ENCODE results near the gene SLC12A9.

Gene SLC12A9

GRCh38 chr7:100873599-100874299 lies 21.2 kb downstream of the SLC12A9 start:
- peaks cover 60 to 67% of the 10 kb centered on the region in 2 experiments for H3K36me3 ChIP-seq (ENCODE audit: control insufficient read depth in 1 of 2, insufficient read depth in 2 of 2, low read depth in 1 of 2, low read length in 2 of 2)
- peak overlapping the region; percentile 17 for H2AK5ac ChIP-seq (ENCODE audit: low read length, severe bottlenecking)
- no peak overlapping the region for H3K18ac ChIP-seq (ENCODE audit: low read depth in 1 of 2, low read length in 2 of 2)
- DNase-seq: no peak
- H2BK5ac ChIP-seq (ENCODE audit: low read depth, low read length, poor library complexity, severe bottlenecking): no peak overlapping the region
- WGBS: 99% methylated on average over 10 of the region's 10 CpGs
- no peak overlapping the region for H3K23ac ChIP-seq (ENCODE audit: low read length in 2 of 2)
- H3K9ac ChIP-seq (ENCODE audit: low read length): peak overlapping the region; percentile 94
- H3K14ac ChIP-seq (ENCODE audit: low read length in 2 of 2): no peak overlapping the region
- no peak overlapping the region for H2BK12ac ChIP-seq (ENCODE audit: low read length in 2 of 2)
- no peaks in the 10 kb centered on the region for H3K27me3 ChIP-seq (ENCODE audit: control insufficient read depth in 1 of 2, insufficient read depth in 1 of 2, low read length in 2 of 2)
- H4K8ac ChIP-seq (ENCODE audit: low read length): peak overlapping the region; percentile 100
- H3K9me3 ChIP-seq (ENCODE audit: control insufficient read depth, low read length): no peaks in the 10 kb centered on the region
- H2BK120ac ChIP-seq (ENCODE audit: low read depth, low read length): no peak overlapping the region
- peaks cover 32% of the 10 kb centered on the region for H3K4me1 ChIP-seq (ENCODE audit: control insufficient read depth, insufficient read depth, low read depth, low read length)
- no peak overlapping the region for H2AFZ ChIP-seq (ENCODE audit: low read depth, low read length)
- no peak overlapping the region for H2BK15ac ChIP-seq (ENCODE audit: low read depth, poor library complexity, severe bottlenecking)
- H4K91ac ChIP-seq (ENCODE audit: low read length): no peak overlapping the region
- H3K4me3 ChIP-seq (ENCODE audit: insufficient read depth in 1 of 2, low read depth in 1 of 2, low read length in 2 of 2): peak overlapping the region in 1 of 2 experiments; percentile 100
- H3K4me2 ChIP-seq (ENCODE audit: low read length, poor library complexity, severe bottlenecking): peak overlapping the region; percentile 85
- H3K4ac ChIP-seq (ENCODE audit: low read depth in 1 of 2, low read length in 2 of 2): peak overlapping the region in 1 of 2 experiments; percentile 86
- peaks cover 15% of the 10 kb centered on the region for H3K79me1 ChIP-seq (replicated peaks; ENCODE audit: low read length, poor library complexity, severe bottlenecking)
- peak overlapping the region; percentile 19 for H3K27ac ChIP-seq (ENCODE audit: low read length, poor library complexity, severe bottlenecking)

- Histone ChIP-seq H3K9me3 (ENCODE audit: control insufficient read depth, low read length) (no peaks in the 10 kb centered on the region), H3K18ac (ENCODE audit: low read depth in 1 of 2, low read length in 2 of 2) (peak overlapping the region in 1 of 2 experiments; percentile 99), H3K4ac (ENCODE audit: low read depth in 1 of 2, low read length in 2 of 2) (peak overlapping the region; percentile 86 to 95), H3K23ac (ENCODE audit: low read length in 2 of 2) (no peak overlapping the region), H2AK5ac (ENCODE audit: low read length, severe bottlenecking) (peak overlapping the region; percentile 17), H3K79me1 (replicated peaks; ENCODE audit: low read length, poor library complexity, severe bottlenecking) (peaks cover 15% of the 10 kb centered on the region), H3K36me3 (ENCODE audit: control insufficient read depth in 1 of 2, insufficient read depth in 2 of 2, low read depth in 1 of 2, low read length in 2 of 2) (peaks cover 60 to 72% of the 10 kb centered on the region in 2 experiments), H3K27ac (ENCODE audit: low read length, poor library complexity, severe bottlenecking) (peak overlapping the region; percentile 97), H4K8ac (ENCODE audit: low read length) (peak overlapping the region; percentile 100), H3K27me3 (ENCODE audit: control insufficient read depth in 1 of 2, insufficient read depth in 1 of 2, low read length in 2 of 2) (no peaks in the 10 kb centered on the region), H2BK12ac (ENCODE audit: low read length in 2 of 2) (no peak overlapping the region), H3K14ac (ENCODE audit: low read length in 2 of 2) (no peak overlapping the region), H2BK15ac (ENCODE audit: low read depth, poor library complexity, severe bottlenecking) (no peak overlapping the region), H3K4me3 (ENCODE audit: insufficient read depth in 1 of 2, low read depth in 1 of 2, low read length in 2 of 2) (peak overlapping the region; percentile 63 to 100), H3K9ac (ENCODE audit: low read length) (peak overlapping the region; percentile 94), H4K91ac (ENCODE audit: low read length) (peak overlapping the region; percentile 100), H2AFZ (ENCODE audit: low read depth, low read length) (no peak overlapping the region), H3K4me1 (ENCODE audit: control insufficient read depth, insufficient read depth, low read depth, low read length) (peaks cover 28% of the 10 kb centered on the region), H2BK5ac (ENCODE audit: low read depth, low read length, poor library complexity, severe bottlenecking) (no peak overlapping the region), H2BK120ac (ENCODE audit: low read depth, low read length) (peak overlapping the region; percentile 67), H3K4me2 (ENCODE audit: low read length, poor library complexity, severe bottlenecking) (peak overlapping the region; percentile 85)
- 85% methylated on average over 8 of the region's 8 CpGs for WGBS
- no peak for DNase-seq
These were observed 21.7 kb downstream of the SLC12A9 start for GRCh38 chr7:100874300-100874576.

- H3K4me3 ChIP-seq (ENCODE audit: insufficient read depth in 1 of 2, low read depth in 1 of 2, low read length in 2 of 2): peak within 1 kb of the TSS; percentile 96 to 100
- H4K8ac ChIP-seq (ENCODE audit: low read length): peak within 1 kb of the TSS; percentile 100
- peak within 1 kb of the TSS; percentile 97 for H3K27ac ChIP-seq (ENCODE audit: low read length, poor library complexity, severe bottlenecking)
- peak within 1 kb of the TSS; percentile 94 for H3K9ac ChIP-seq (ENCODE audit: low read length)
- peaks cover 63 to 77% of the 10 kb centered on the region in 2 experiments for H3K36me3 ChIP-seq (ENCODE audit: control insufficient read depth in 1 of 2, insufficient read depth in 2 of 2, low read depth in 1 of 2, low read length in 2 of 2)
- H3K4me1 ChIP-seq (ENCODE audit: control insufficient read depth, insufficient read depth, low read depth, low read length): peaks cover 28% of the 10 kb centered on the region
- peak within 1 kb of the TSS; percentile 85 for H3K4me2 ChIP-seq (ENCODE audit: low read length, poor library complexity, severe bottlenecking)
- H2BK5ac ChIP-seq (ENCODE audit: low read depth, low read length, poor library complexity, severe bottlenecking): peak within 1 kb of the TSS; percentile 86
- peak within 1 kb of the TSS in 1 of 2 experiments; percentile 15 for H2BK12ac ChIP-seq (ENCODE audit: low read length in 2 of 2)
- DNase-seq: peak; percentile 97
- peak within 1 kb of the TSS; percentile 67 for H2BK120ac ChIP-seq (ENCODE audit: low read depth, low read length)
- peaks cover 15% of the 10 kb centered on the region for H3K79me1 ChIP-seq (replicated peaks; ENCODE audit: low read length, poor library complexity, severe bottlenecking)
- 4% methylated on average over 74 of the region's 79 CpGs for WGBS
- H3K23ac ChIP-seq (ENCODE audit: low read length in 2 of 2): peak within 1 kb of the TSS; percentile 90 to 92
- no peaks in the 10 kb centered on the region for H3K27me3 ChIP-seq (ENCODE audit: control insufficient read depth in 1 of 2, insufficient read depth in 1 of 2, low read length in 2 of 2)
- H3K9me3 ChIP-seq (ENCODE audit: control insufficient read depth, low read length): no peaks in the 10 kb centered on the region
- H2BK15ac ChIP-seq (ENCODE audit: low read depth, poor library complexity, severe bottlenecking): peak within 1 kb of the TSS; percentile 86
- peak within 1 kb of the TSS; percentile 80 to 87 for H3K14ac ChIP-seq (ENCODE audit: low read length in 2 of 2)
- peak within 1 kb of the TSS; percentile 100 for H4K91ac ChIP-seq (ENCODE audit: low read length)
- H2AFZ ChIP-seq (ENCODE audit: low read depth, low read length): peak within 1 kb of the TSS; percentile 36
- peak within 1 kb of the TSS; percentile 17 for H2AK5ac ChIP-seq (ENCODE audit: low read length, severe bottlenecking)
- peak within 1 kb of the TSS; percentile 96 to 99 for H3K18ac ChIP-seq (ENCODE audit: low read depth in 1 of 2, low read length in 2 of 2)
- H3K4ac ChIP-seq (ENCODE audit: low read depth in 1 of 2, low read length in 2 of 2): peak within 1 kb of the TSS; percentile 86 to 95
These were observed 22.3 kb downstream of the SLC12A9 start, which contains the start of gene SRRT for GRCh38 chr7:100874577-100875355. SRRT (plus strand) TSS chr7:100875103; CDS start chr7:100875591, 488 bp downstream.

- WGBS: 1% methylated on average over 23 of the region's 39 CpGs
- no peak overlapping the region for H2AK5ac ChIP-seq (ENCODE audit: low read length, severe bottlenecking)
These were observed 22.8 kb downstream of the SLC12A9 start for GRCh38 chr7:100875356-100875751.

More at GRCh38 chr7:100875356-100875751, 22.8 kb downstream of the SLC12A9 start:
- DNase-seq: no peak
- H3K4me3 ChIP-seq (ENCODE audit: insufficient read depth in 1 of 2, low read depth in 1 of 2, low read length in 2 of 2): peak overlapping the region; percentile 96 to 100
- peak overlapping the region; percentile 79 to 95 for H3K4ac ChIP-seq (ENCODE audit: low read depth in 1 of 2, low read length in 2 of 2)
- H4K8ac ChIP-seq (ENCODE audit: low read length): no peak overlapping the region
- no peaks in the 10 kb centered on the region for H3K27me3 ChIP-seq (ENCODE audit: control insufficient read depth in 1 of 2, insufficient read depth in 1 of 2, low read length in 2 of 2)
- peak overlapping the region; percentile 80 to 87 for H3K14ac ChIP-seq (ENCODE audit: low read length in 2 of 2)
- peak overlapping the region; percentile 34 for H4K91ac ChIP-seq (ENCODE audit: low read length)
- H3K23ac ChIP-seq (ENCODE audit: low read length in 2 of 2): peak overlapping the region; percentile 90 to 92
- no peaks in the 10 kb centered on the region for H3K9me3 ChIP-seq (ENCODE audit: control insufficient read depth, low read length)
- peak overlapping the region; percentile 64 for H3K4me2 ChIP-seq (ENCODE audit: low read length, poor library complexity, severe bottlenecking)
- peak overlapping the region; percentile 81 for H3K27ac ChIP-seq (ENCODE audit: low read length, poor library complexity, severe bottlenecking)
- peak overlapping the region; percentile 2 for H2BK120ac ChIP-seq (ENCODE audit: low read depth, low read length)
- H3K9ac ChIP-seq (ENCODE audit: low read length): peak overlapping the region; percentile 94
- H2BK12ac ChIP-seq (ENCODE audit: low read length in 2 of 2): peak overlapping the region in 1 of 2 experiments; percentile 15
- peak overlapping the region; percentile 86 for H2BK15ac ChIP-seq (ENCODE audit: low read depth, poor library complexity, severe bottlenecking)
- peaks cover 63 to 75% of the 10 kb centered on the region in 2 experiments for H3K36me3 ChIP-seq (ENCODE audit: control insufficient read depth in 1 of 2, insufficient read depth in 2 of 2, low read depth in 1 of 2, low read length in 2 of 2)
- peak overlapping the region; percentile 8 for H2AFZ ChIP-seq (ENCODE audit: low read depth, low read length)
- peaks cover 14% of the 10 kb centered on the region for H3K79me1 ChIP-seq (replicated peaks; ENCODE audit: low read length, poor library complexity, severe bottlenecking)
- H2BK5ac ChIP-seq (ENCODE audit: low read depth, low read length, poor library complexity, severe bottlenecking): peak overlapping the region; percentile 50
- peaks cover 27% of the 10 kb centered on the region for H3K4me1 ChIP-seq (ENCODE audit: control insufficient read depth, insufficient read depth, low read depth, low read length)
- H3K18ac ChIP-seq (ENCODE audit: low read depth in 1 of 2, low read length in 2 of 2): peak overlapping the region; percentile 93 to 96
